Parathyroid adenoma (tissue), 2 donors: ENCODE data around the gene SHC1.

ENCODE experiments used
- H2AFZ ChIP-seq: fragments of 300-600 bp; sonication (generic); one replicate; pipeline ENCODE4 v1.7.0; 2017; ENCODE audit warnings: antibody characterized with exemption, mild to moderate bottlenecking
- H3K27ac ChIP-seq: fragments of 300-600 bp; sonication (generic); one replicate; pipeline ENCODE4 v1.7.0; 2017
- H3K27me3 ChIP-seq: fragments of 300-600 bp; sonication (generic); one replicate; pipeline ENCODE4 v1.7.0; 2017; ENCODE audit warnings: low read length; ENCODE audit not compliant: control insufficient read depth, insufficient read depth
- H3K36me3 ChIP-seq: fragments of 300-600 bp; sonication (generic); one replicate; pipeline ENCODE4 v1.7.0; 2017; ENCODE audit warnings: low read length; ENCODE audit not compliant: control insufficient read depth, insufficient read depth
- H3K4me1 ChIP-seq: fragments of 300-600 bp; sonication (generic); one replicate; pipeline ENCODE4 v1.7.0; 2017; ENCODE audit warnings: control low read depth
- H3K4me2 ChIP-seq: fragments of 300-600 bp; sonication (generic); one replicate; pipeline ENCODE4 v1.7.0; 2017; ENCODE audit warnings: low read length
- H3K4me3 ChIP-seq: fragments of 300-600 bp; sonication (generic); one replicate; pipeline ENCODE4 v1.7.0; 2017; ENCODE audit warnings: low read depth, low read length
- H3K79me2 ChIP-seq: fragments of 300-600 bp; sonication (generic); one replicate; pipeline ENCODE4 v1.7.0; 2017; ENCODE audit warnings: control low read depth
- H3K9ac ChIP-seq: fragments of 300-600 bp; sonication (generic); one replicate; pipeline ENCODE4 v1.7.0; 2017; ENCODE audit warnings: mild to moderate bottlenecking
- H3K9me3 ChIP-seq: fragments of 300-600 bp; sonication (generic); one replicate; pipeline ENCODE4 v1.7.0; 2017; ENCODE audit warnings: low read length; ENCODE audit not compliant: control insufficient read depth
- TF ChIP-seq, protein P1 (sequence below): fragments of 300-600 bp; sonication (generic); IDR thresholded peaks from one replicate; pipeline ENCODE4 v1.7.0; 2017; ENCODE audit warnings: antibody characterized with exemption, mild to moderate bottlenecking
- donor health status: primary hyperparathyroidism.

SHC1 gene

DNA sequence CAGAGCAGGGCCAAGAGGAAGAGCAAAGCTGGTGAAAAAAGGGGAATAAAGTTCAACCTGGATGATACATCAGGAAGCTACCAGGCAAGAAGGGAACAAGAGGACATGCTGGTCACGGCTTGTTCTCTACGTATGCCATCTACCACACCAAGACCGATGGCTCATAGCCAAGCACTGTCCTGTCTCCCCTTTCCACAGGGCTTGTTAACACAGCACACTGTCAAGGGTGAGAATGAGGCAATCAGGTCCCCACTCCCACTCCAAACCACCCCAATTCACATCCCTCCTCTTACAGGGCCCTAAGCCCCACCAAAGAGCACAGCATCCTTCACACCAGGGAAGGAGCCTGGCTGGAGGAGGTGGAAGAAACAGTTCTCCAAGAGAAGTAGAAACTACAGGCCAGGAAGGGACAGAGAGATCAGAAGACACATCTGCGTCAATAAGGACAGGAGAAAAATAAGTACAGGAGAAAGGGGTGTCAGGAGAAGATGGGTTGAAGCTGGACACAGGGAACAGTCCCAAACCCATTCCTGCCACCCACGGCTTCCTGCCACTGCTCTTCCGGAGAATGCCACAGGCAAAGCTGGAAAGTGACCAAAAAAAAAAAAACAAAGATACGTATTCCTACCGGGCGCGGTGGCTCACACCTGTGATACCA is 923 bp upstream of the SHC1 start:
- no peaks in the 10 kb centered on the region for H3K36me3 ChIP-seq
- H3K9me3 ChIP-seq = no peaks in the 10 kb centered on the region
- H3K4me2 ChIP-seq = peak overlapping the region; percentile 64
- peak overlapping the region; percentile 45 for H3K4me3 ChIP-seq
- H3K9ac ChIP-seq = no peak overlapping the region
- no peaks in the 10 kb centered on the region for H3K79me2 ChIP-seq
- H3K27me3 ChIP-seq = no peaks in the 10 kb centered on the region
- TF ChIP-seq, protein P1, sequence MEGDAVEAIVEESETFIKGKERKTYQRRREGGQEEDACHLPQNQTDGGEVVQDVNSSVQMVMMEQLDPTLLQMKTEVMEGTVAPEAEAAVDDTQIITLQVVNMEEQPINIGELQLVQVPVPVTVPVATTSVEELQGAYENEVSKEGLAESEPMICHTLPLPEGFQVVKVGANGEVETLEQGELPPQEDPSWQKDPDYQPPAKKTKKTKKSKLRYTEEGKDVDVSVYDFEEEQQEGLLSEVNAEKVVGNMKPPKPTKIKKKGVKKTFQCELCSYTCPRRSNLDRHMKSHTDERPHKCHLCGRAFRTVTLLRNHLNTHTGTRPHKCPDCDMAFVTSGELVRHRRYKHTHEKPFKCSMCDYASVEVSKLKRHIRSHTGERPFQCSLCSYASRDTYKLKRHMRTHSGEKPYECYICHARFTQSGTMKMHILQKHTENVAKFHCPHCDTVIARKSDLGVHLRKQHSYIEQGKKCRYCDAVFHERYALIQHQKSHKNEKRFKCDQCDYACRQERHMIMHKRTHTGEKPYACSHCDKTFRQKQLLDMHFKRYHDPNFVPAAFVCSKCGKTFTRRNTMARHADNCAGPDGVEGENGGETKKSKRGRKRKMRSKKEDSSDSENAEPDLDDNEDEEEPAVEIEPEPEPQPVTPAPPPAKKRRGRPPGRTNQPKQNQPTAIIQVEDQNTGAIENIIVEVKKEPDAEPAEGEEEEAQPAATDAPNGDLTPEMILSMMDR = no peak
- H3K27ac ChIP-seq = peak overlapping the region; percentile 98
- H2AFZ ChIP-seq = no peak overlapping the region
- H3K4me1 ChIP-seq = peaks cover 7% of the 10 kb centered on the region

DNA sequence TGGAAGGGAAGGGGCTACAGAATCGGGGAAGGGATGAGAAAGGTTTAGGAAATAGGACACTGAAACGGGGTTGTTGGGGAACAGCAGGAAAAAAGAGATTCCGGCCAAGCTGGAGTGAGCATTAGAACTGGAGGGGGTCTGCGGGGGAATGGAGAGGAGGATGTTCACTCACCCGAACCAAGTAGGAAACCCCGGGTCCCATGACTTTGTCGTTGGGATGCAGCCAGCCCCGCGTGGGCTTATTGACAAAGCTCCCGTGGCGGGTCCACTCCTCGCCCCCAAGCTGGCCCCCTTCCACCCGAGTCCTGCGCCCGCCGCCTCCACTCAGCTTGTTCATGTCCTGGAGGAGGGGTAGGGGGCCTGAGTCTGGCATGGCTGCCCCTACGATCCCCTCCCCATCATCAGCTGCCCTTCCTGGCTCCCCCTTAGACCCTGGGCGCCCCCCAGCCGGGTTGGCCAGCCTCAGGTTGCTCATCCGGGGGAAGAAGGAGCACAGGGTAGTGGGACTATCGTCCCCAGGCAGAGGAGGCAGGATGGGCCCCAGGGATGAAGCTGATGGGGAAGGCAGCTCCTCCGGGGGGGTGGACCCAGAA is 591 bp downstream of the SHC1 start:
- Histone ChIP-seq H3K9me3 (no peaks in the 10 kb centered on the region), H3K4me3 (peak overlapping the region; percentile 45), H3K27ac (peak overlapping the region; percentile 98), H3K27me3 (no peaks in the 10 kb centered on the region), H2AFZ (no peak overlapping the region), H3K79me2 (no peaks in the 10 kb centered on the region), H3K36me3 (no peaks in the 10 kb centered on the region), H3K9ac (no peak overlapping the region), H3K4me1 (peaks cover 7% of the 10 kb centered on the region), H3K4me2 (peak overlapping the region; percentile 64)
- TF ChIP-seq, protein P1 = no peak

DNA sequence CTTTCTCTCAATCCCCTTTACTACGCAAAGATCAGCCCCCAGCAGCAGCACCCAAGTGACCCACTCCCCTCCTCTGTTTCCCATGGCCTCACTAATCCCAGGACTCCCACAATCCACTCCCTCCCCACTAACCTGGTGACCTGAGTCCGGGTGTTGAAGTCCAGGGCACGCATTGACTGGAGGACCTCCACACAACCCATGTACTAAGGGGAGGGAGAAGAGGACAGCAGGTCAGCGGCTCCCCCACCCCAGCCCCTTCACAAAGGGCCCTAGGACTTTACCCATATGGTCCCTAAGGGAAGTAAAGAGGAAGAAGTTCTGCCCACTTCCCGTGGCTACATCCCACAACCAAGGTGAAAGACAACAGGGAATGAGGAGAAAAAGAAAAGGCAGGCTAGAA is 1.3 kb downstream of the SHC1 start:
- H3K4me3 ChIP-seq = no peak overlapping the region
- no peaks in the 10 kb centered on the region for H3K27me3 ChIP-seq
- H3K9ac ChIP-seq = no peak overlapping the region
- peak overlapping the region; percentile 19 for H3K27ac ChIP-seq
- H3K36me3 ChIP-seq = no peaks in the 10 kb centered on the region
- no peak overlapping the region for H2AFZ ChIP-seq
- H3K4me1 ChIP-seq = peaks cover 7% of the 10 kb centered on the region
- TF ChIP-seq, protein P1 = no peak
- no peak overlapping the region for H3K4me2 ChIP-seq
- H3K9me3 ChIP-seq = no peaks in the 10 kb centered on the region
- H3K79me2 ChIP-seq = no peaks in the 10 kb centered on the region

DNA sequence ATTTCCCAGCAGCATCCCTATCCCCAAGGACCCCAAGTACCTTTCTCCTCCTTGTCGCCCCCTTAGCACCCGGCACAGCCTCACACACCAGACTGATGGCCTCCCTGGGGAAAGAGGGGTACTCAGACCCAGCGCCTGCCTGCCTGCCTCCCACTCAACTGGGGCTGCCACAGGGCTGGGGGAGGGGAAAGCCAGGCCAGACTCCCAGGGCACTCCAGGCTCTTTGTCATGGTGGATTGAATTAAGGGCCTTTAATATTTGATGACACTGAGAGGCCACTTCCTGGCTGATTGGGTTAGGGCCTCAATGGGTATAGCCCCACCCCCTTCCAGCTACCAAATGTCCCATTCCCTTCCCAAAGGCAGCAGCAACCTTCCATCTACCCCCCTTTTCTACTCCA is 1.8 kb downstream of the SHC1 start:
- no peaks in the 10 kb centered on the region for H3K27me3 ChIP-seq
- TF ChIP-seq, protein P1 = no peak
- H3K79me2 ChIP-seq = no peaks in the 10 kb centered on the region
- H3K27ac ChIP-seq = no peak overlapping the region
- peaks cover 7% of the 10 kb centered on the region for H3K4me1 ChIP-seq
- no peak overlapping the region for H3K4me2 ChIP-seq
- no peak overlapping the region for H3K9ac ChIP-seq
- no peaks in the 10 kb centered on the region for H3K9me3 ChIP-seq
- H3K4me3 ChIP-seq = no peak overlapping the region
- no peak overlapping the region for H2AFZ ChIP-seq
- H3K36me3 ChIP-seq = no peaks in the 10 kb centered on the region
